ENCODE measurements around the gene BTBD9.

Gene BTBD9

GRCh38 chr6:38195113-38195635, 444.6 kb downstream of the BTBD9 start:
- no peaks in the 10 kb centered on the region for H3K4me1 Mint-ChIP-seq (ENCODE audit: low read depth in 2 of 2)

DNA sequence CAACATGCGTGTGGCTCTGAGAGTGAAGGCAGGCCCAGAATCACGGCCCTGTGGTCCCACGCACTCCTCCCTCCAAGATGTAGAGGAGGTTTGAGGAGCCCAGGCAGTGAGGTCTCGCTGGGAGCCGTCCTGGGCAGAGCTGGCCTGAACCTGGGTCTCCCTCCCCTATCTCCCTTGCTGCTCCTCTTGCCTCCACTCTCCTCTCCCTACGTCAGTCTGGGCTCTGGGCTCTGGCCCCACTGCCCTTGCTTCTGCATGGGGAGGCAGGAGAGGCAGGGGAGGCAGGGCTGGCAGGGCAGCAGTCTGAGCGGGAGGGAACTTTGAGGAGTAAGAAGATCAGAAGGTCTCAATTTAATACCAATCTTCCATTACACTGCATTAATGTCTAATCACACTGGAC, 445.1 kb downstream of the BTBD9 start:
- Mint-ChIP-seq H3K27ac (no peak overlapping the region), H3K36me3 (ENCODE audit: insufficient read depth) (peaks cover 3% of the 10 kb centered on the region), H3K27me3 (no peaks in the 10 kb centered on the region), H3K4me1 (ENCODE audit: low read depth in 2 of 2) (no peaks in the 10 kb centered on the region), H3K4me3 (no peak overlapping the region), H3K9me3 (no peaks in the 10 kb centered on the region)
- no peak for ATAC-seq (replicated peaks)
- DNase-seq = no peak

More at GRCh38 chr6:38195113-38195635, 444.6 kb downstream of the BTBD9 start:
- DNase-seq (no peak), ATAC-seq (replicated peaks) (no peak)
- Mint-ChIP-seq H3K9me3 (no peaks in the 10 kb centered on the region), H3K27me3 (no peaks in the 10 kb centered on the region), H3K36me3 (ENCODE audit: insufficient read depth) (peaks cover 3% of the 10 kb centered on the region), H3K27ac (no peak overlapping the region), H3K4me3 (no peak overlapping the region)

DNA sequence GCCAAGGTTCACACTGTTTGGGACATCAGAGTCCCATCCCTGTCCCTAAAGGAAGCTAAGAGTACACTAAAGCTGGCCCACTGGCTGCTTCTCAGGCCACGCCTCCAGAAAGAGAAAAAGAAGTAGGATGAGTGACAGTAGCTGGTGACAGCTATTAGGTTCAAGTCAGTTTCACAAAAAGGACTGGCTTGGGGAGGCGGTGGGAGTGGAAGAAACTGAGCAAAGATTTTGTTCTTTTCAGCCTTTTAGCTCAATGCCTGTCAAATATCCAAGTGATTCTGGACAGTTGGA, 445.5 kb downstream of the BTBD9 start:
- Mint-ChIP-seq H3K4me1 (ENCODE audit: low read depth in 2 of 2) (peaks cover 0 to under 1% of the 10 kb centered on the region in 2 donors), H3K9me3 (no peaks in the 10 kb centered on the region), H3K36me3 (ENCODE audit: insufficient read depth) (peaks cover 3% of the 10 kb centered on the region), H3K4me3 (no peak overlapping the region), H3K27ac (no peak overlapping the region), H3K27me3 (no peaks in the 10 kb centered on the region)
- ATAC-seq (replicated peaks) (no peak), DNase-seq (no peak)

DNA sequence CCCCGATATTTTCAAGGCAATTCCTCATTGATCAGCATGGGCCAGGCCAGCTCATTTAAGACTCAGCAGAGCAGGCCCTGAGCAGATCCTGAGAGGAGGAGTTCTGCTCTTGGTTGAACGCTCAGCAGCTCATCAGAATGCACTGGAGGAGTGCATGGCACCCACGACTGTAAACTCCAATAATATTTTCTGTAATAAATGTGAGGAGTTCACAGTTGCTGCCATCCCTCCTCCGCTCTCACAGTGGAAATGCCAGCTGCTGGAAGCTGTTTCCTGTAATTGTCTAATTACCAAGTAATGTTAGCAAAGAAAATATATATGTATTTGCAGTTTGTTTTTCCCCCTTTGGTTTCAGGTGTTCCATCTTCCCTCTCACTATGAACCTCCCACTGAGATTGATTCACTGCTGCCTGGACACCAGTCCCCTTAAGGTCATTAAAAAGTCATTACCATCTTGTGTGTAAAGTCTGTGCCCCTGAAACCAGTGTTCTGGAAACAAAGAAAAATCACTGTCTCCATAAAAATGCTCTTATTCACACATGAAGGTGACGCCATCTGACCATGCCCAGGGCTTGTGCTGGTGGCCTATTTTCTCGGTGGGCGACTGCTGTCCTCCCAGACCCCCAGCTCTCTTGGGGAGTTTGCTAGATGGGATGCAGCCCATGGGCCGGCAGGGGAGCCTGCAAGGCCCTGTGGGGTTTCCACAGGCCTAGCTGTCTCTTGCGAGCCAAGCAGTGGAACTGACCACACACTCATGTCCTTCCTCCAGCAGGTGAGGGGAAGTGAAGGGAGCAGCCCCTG, 446.0 kb downstream of the BTBD9 start:
- H3K27ac Mint-ChIP-seq = peak overlapping the region in 1 of 2 donors; percentile 7

DNA sequence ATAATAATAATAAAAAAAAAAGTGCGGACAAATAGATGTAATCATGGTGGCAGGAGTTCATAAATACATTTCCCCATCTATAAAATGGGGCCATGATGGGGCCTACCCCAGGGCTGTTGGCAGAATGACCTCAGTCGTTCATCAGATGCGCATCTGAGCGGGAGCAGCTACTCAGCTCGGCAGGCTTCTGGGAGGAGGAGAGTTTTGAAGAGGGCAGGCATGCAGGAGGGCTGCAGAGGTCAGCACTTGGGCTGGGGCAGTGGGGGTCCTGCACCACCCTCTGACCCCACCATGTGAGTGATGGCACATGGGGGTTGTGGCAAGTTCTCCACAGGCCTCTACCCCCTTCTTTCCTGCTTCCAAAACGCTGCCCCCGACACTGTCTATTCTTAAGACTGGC, 446.7 kb downstream of the BTBD9 start:
- peaks cover 3% of the 10 kb centered on the region for H3K36me3 Mint-ChIP-seq (ENCODE audit: insufficient read depth)
- ATAC-seq (replicated peaks) = no peak
- H3K4me3 Mint-ChIP-seq = no peak overlapping the region

More for the DNA sequence above, 446.0 kb downstream of the BTBD9 start:
- Mint-ChIP-seq H3K9me3 (no peaks in the 10 kb centered on the region), H3K4me1 (ENCODE audit: low read depth in 2 of 2) (peaks cover 0 to 3% of the 10 kb centered on the region in 2 donors), H3K27me3 (no peaks in the 10 kb centered on the region), H3K4me3 (no peak overlapping the region), H3K36me3 (ENCODE audit: insufficient read depth) (peaks cover 3% of the 10 kb centered on the region)
- DNase-seq (no peak), ATAC-seq (replicated peaks) (no peak)

GRCh38 chr6:38192487-38192886, 447.2 kb downstream of the BTBD9 start:
- H3K9me3 Mint-ChIP-seq = no peaks in the 10 kb centered on the region
- peaks cover 3% of the 10 kb centered on the region for H3K36me3 Mint-ChIP-seq (ENCODE audit: insufficient read depth)
- DNase-seq (no peak), ATAC-seq (replicated peaks) (no peak)
- H3K27me3 Mint-ChIP-seq = no peaks in the 10 kb centered on the region
- H3K27ac Mint-ChIP-seq = no peak overlapping the region
- no peak overlapping the region for H3K4me3 Mint-ChIP-seq
- H3K4me1 Mint-ChIP-seq (ENCODE audit: low read depth in 2 of 2) = peaks cover 3 to 4% of the 10 kb centered on the region in 2 donors

More for the DNA sequence above, 446.7 kb downstream of the BTBD9 start:
- Mint-ChIP-seq H3K27me3 (no peaks in the 10 kb centered on the region), H3K27ac (no peak overlapping the region), H3K9me3 (no peaks in the 10 kb centered on the region), H3K4me1 (ENCODE audit: low read depth in 2 of 2) (peaks cover 0 to 4% of the 10 kb centered on the region in 2 donors)
- DNase-seq = no peak

- ATAC-seq (replicated peaks) = no peak
- no peak for DNase-seq
- Mint-ChIP-seq H3K9me3 (no peaks in the 10 kb centered on the region), H3K4me1 (ENCODE audit: low read depth in 2 of 2) (peaks cover 4 to 8% of the 10 kb centered on the region in 2 donors), H3K27ac (no peak overlapping the region), H3K36me3 (ENCODE audit: insufficient read depth) (peaks cover 3% of the 10 kb centered on the region), H3K4me3 (no peak overlapping the region), H3K27me3 (no peaks in the 10 kb centered on the region)
Measured at GRCh38 chr6:38192011-38192410, 447.7 kb downstream of the BTBD9 start.

- ATAC-seq (replicated peaks) (no peak), DNase-seq (no peak)
- no peaks in the 10 kb centered on the region for H3K9me3 Mint-ChIP-seq
- no peak overlapping the region for H3K4me3 Mint-ChIP-seq
- peaks cover 3% of the 10 kb centered on the region for H3K36me3 Mint-ChIP-seq (ENCODE audit: insufficient read depth)
- H3K27me3 Mint-ChIP-seq = no peaks in the 10 kb centered on the region
- H3K4me1 Mint-ChIP-seq (ENCODE audit: low read depth in 2 of 2) = peaks cover 4 to 9% of the 10 kb centered on the region in 2 donors
- H3K27ac Mint-ChIP-seq = peak overlapping the region in 1 of 2 donors; percentile 35
Measured at GRCh38 chr6:38191418-38191817, 448.3 kb downstream of the BTBD9 start.

DNA sequence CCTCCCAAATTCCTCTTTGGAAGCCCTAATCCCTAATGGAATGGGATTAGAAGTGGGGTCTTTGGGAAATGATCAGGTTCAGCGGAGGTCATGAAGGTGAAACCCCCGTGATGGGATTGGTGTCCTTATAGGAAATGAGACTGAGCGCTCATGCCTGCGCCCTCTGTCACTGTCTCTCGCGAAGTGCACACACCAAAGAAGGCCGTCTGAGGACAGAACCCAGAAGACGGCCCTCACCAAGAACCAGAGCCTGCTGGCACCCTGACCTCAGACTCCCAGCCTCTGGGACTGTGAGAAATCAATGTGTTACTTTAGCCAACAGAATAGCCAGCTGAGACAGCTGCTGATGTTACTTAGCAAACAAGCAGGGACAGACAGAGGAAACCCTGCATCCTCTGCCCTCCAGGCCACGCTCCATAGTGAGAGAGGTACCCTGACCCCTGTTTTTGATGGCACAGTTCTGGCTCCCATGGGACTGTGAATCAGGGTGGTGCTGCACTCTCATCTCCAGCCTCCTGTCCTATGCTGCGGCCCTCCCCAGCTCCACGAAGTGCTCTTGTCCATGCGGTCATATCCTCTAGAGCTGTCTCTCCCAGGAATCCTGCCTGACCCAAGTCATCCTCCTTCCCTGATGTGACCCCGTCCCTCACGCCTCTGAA, 450.9 kb downstream of the BTBD9 start:
- peaks cover 4 to 9% of the 10 kb centered on the region in 2 donors for H3K4me1 Mint-ChIP-seq (ENCODE audit: low read depth in 2 of 2)
- ATAC-seq (replicated peaks) = no peak
- peak overlapping the region in 1 of 2 donors; percentile 41 for H3K27ac Mint-ChIP-seq

DNA sequence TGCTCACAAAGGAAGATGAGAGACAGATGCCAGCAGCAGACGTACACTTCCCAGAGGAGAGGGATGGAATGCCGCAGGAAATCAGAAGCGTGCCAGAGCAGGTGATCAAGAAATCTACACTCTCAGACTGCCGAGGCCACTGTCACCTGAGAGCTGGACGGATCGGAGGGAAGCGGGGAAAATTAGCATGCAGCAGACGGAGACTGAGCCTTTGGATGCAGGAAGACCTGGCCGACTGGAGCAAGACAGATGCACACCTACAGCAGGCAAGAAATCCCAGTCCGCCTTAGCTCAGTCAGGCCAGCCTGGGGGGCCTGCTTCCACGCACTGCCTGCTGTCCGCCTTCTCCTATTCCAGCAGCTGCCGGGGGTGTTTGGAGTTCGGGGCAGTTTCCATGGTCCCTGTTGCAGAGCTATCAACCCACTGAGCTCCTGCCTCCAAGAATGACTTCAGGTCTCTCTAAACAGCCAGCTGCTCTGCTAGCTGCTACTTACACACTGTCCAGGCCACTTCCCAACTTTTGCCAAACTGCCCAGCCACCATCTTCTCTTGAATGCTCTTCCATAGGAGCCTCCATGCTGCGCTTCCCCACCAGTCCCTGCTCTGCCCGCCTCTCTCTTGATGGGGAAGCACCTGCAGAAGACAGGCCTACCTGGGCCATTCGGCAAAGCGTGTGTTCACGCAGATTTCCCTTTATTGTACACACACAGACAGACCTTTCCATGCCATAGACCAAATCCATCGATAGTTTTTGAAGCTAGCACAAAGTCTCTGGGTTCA, 451.7 kb downstream of the BTBD9 start:
- Mint-ChIP-seq H3K9me3 (no peaks in the 10 kb centered on the region), H3K4me3 (no peak overlapping the region), H3K4me1 (ENCODE audit: low read depth in 2 of 2) (peaks cover 4 to 9% of the 10 kb centered on the region in 2 donors), H3K27ac (no peak overlapping the region), H3K27me3 (no peaks in the 10 kb centered on the region), H3K36me3 (ENCODE audit: insufficient read depth) (peaks cover 4% of the 10 kb centered on the region)
- no peak for ATAC-seq (replicated peaks)
- no peak for DNase-seq

More for the DNA sequence above, 450.9 kb downstream of the BTBD9 start:
- Mint-ChIP-seq H3K36me3 (ENCODE audit: insufficient read depth) (peaks cover 3% of the 10 kb centered on the region), H3K4me3 (no peak overlapping the region), H3K27me3 (no peaks in the 10 kb centered on the region), H3K9me3 (no peaks in the 10 kb centered on the region)
- no peak for DNase-seq

DNA sequence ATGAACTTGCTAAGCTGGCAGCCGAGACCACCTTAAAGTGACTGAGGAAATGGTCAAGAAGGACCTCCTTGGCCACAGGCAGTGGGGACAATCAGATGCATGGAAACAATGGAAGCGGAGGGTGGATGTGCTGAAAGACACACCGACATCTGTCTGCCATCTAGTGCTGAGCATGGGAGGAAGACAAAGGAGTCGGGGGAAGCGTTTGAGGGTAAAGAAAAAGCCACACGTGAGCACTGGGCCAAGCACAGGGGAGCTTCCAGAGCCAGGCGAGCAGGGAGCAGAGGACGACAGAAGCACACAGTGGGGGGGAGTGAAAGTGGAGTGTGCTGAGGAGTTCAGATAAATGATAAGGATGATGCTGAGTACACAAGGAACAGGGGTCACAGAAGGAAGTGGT, 452.4 kb downstream of the BTBD9 start:
- ATAC-seq (replicated peaks) = no peak
- no peaks in the 10 kb centered on the region for H3K27me3 Mint-ChIP-seq
- no peak for DNase-seq
- H3K4me3 Mint-ChIP-seq = no peak overlapping the region
- no peak overlapping the region for H3K27ac Mint-ChIP-seq
- peaks cover 2% of the 10 kb centered on the region for H3K36me3 Mint-ChIP-seq (ENCODE audit: insufficient read depth)
- peaks cover 4 to 9% of the 10 kb centered on the region in 2 donors for H3K4me1 Mint-ChIP-seq (ENCODE audit: low read depth in 2 of 2)
- H3K9me3 Mint-ChIP-seq = no peaks in the 10 kb centered on the region

GRCh38 chr6:38185752-38186151, 454.0 kb downstream of the BTBD9 start:
- H3K4me3 Mint-ChIP-seq = no peak overlapping the region
- H3K36me3 Mint-ChIP-seq (ENCODE audit: insufficient read depth) = peaks cover 3% of the 10 kb centered on the region
- no peaks in the 10 kb centered on the region for H3K9me3 Mint-ChIP-seq
- H3K27me3 Mint-ChIP-seq = no peaks in the 10 kb centered on the region
- peaks cover 4 to 9% of the 10 kb centered on the region in 2 donors for H3K4me1 Mint-ChIP-seq (ENCODE audit: low read depth in 2 of 2)
- ATAC-seq (replicated peaks) = no peak
- no peak overlapping the region for H3K27ac Mint-ChIP-seq
- DNase-seq = no peak

DNA sequence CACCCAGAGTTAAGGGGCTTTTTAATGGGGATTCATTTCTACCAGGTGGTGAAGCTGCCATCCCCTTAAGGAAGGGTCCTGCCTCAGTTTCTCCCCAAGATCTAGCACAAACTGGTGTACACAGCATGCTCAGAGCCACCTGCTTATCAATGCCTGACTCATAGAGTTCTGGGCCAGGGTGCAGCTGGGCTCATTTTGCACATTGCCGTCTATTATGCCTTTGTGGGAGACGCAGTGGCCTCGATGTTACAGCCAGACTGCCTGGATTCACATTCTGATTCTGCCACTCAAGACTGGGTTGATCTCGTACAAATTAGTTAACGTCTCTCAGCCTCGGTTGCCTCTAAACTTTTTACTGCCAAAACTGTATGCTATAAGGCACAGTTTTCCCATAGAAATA, 454.5 kb downstream of the BTBD9 start:
- Mint-ChIP-seq H3K27me3 (no peaks in the 10 kb centered on the region), H3K27ac (no peak overlapping the region), H3K36me3 (ENCODE audit: insufficient read depth) (peaks cover 6% of the 10 kb centered on the region), H3K4me3 (no peak overlapping the region), H3K9me3 (no peaks in the 10 kb centered on the region), H3K4me1 (ENCODE audit: low read depth in 2 of 2) (peaks cover 4 to 9% of the 10 kb centered on the region in 2 donors)
- DNase-seq (no peak), ATAC-seq (replicated peaks) (no peak)
